Peyer's patch (tissue), 4 donors: Measurements from ENCODE around the gene RELT. TPM values are rescaled to one million over a fixed set of nuclear protein-coding genes. Genes with fewer than 3 reads are reported as not detected.

Source experiments
- DNase-seq, 3 donors: peaks; one replicate each; pipeline ENCODE4 v3.0.0-alpha.2; 2017 to 2019
- H3K27ac ChIP-seq, 4 donors: fragments of 200-600 bp; sonication (generic); one replicate each; pipeline ENCODE4 v1.5.1; 2016 to 2019
- H3K27me3 ChIP-seq, 2 donors: fragments of 200-600 bp; sonication (generic); one replicate each; pipeline ENCODE4 v1.5.1; 2019
- H3K36me3 ChIP-seq, 3 donors: fragments of 200-600 bp; sonication (generic); one replicate each; pipeline ENCODE4 v1.5.1; 2016 to 2019
- H3K4me1 ChIP-seq, 4 donors: fragments of 200-600 bp; sonication (generic); one replicate each; pipeline ENCODE4 v1.5.1; 2016 to 2019
- H3K4me3 ChIP-seq, 4 donors: fragments of 200-600 bp; sonication (generic); 1 replicate in 3 of 4; 2 replicates in 1 of 4; pipeline ENCODE4 v1.5.1; 2016 to 2019; ENCODE audit warnings: mild to moderate bottlenecking in 1 of 4
- H3K9me3 ChIP-seq, 4 donors: fragments of 200-600 bp; sonication (generic); one replicate each; pipeline ENCODE4 v1.5.1; 2016 to 2019; ENCODE audit warnings: mild to moderate bottlenecking in 1 of 4
- POLR2A ChIP-seq, 2 donors: fragments of 450-650 bp; IDR thresholded peaks; one replicate each; pipeline ENCODE4 v1.5.1; 2017; ENCODE audit warnings: antibody characterized with exemption in 2 of 2, mild to moderate bottlenecking in 2 of 2, moderate library complexity in 2 of 2
- total RNA-seq, 4 donors: library from RNA; depleted of rRNA; stranded (reverse); fragments of >200 nt; gene quantifications; one replicate each; pipeline ENCODE4 v1.1.0, GENCODE V29; 2016
- TF ChIP-seq, protein P1 (sequence below), 6 experiments: fragments of 450-650 bp in 4 of 6; fragments of 200-600 bp in 2 of 6; sonication (generic) in 1 of 6; IDR thresholded peaks; one replicate each; pipeline ENCODE4 v1.5.1; 2017 to 2019; ENCODE audit warnings: antibody characterized with exemption in 6 of 6, mild to moderate bottlenecking in 3 of 6, moderate library complexity in 1 of 6

The RELT gene
- total RNA-seq, 4 donors from 2014 or later: 1.2 to 19.0 (median 4.7) TPM

- no peaks in the 10 kb centered on the region for H3K27me3 ChIP-seq
- TF ChIP-seq, protein P1, sequence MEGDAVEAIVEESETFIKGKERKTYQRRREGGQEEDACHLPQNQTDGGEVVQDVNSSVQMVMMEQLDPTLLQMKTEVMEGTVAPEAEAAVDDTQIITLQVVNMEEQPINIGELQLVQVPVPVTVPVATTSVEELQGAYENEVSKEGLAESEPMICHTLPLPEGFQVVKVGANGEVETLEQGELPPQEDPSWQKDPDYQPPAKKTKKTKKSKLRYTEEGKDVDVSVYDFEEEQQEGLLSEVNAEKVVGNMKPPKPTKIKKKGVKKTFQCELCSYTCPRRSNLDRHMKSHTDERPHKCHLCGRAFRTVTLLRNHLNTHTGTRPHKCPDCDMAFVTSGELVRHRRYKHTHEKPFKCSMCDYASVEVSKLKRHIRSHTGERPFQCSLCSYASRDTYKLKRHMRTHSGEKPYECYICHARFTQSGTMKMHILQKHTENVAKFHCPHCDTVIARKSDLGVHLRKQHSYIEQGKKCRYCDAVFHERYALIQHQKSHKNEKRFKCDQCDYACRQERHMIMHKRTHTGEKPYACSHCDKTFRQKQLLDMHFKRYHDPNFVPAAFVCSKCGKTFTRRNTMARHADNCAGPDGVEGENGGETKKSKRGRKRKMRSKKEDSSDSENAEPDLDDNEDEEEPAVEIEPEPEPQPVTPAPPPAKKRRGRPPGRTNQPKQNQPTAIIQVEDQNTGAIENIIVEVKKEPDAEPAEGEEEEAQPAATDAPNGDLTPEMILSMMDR (IDR thresholded peaks at IDR 0.05): no peak
- TF ChIP-seq POLR2A (IDR thresholded peaks at IDR 0.05): no peak
- H3K36me3 ChIP-seq: peaks cover 0 to 41% (median 0%) of the 10 kb centered on the region in 3 donors
- no peak overlapping the region for H3K4me3 ChIP-seq
- H3K4me1 ChIP-seq: peaks cover 0 to 12% (median 5%) of the 10 kb centered on the region in 4 donors
- DNase-seq: no peak
- no peak overlapping the region for H3K27ac ChIP-seq
- H3K9me3 ChIP-seq: no peaks in the 10 kb centered on the region
Observed at GRCh38 chr11:73363147-73363546, 13.1 kb upstream of the RELT start.

DNA sequence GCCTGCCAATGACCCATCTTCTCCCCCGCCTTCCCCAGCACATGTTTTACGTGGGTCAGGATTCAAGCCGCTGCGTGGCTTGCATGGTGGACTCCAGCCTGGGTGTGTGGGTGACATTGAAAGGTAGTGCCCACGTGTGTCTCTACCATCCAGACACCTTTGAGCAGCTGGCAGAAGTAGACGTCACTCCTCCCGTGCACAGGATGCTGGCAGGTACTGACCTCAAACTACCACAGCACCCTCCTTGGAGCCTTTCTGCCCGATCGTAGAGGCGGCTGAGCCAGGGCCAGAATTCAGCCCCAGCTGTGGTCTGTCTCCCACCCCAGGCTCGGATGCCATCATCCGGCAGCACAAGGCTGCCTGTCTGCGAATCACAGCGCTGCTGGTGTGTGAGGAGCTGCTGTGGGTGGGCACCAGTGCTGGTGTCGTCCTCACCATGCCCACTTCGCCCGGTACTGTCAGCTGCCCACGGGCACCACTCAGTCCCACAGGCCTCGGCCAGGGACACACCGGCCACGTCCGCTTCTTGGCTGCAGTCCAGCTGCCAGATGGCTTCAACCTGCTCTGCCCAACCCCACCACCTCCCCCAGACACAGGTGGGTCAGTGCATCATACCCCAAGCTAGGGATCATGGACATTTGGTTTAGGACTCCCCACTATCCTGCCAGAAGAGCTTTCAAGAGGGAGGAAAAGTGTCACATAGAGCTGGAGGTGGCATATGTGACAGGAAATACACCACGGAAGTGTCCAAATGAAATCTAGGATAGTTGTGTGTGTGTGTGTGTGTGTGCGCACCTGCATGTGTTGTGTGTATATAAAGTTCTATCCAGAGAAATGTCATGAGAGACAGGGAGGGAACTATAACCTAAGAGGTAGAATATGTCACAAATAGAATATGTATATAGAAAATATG is 10.6 kb upstream of the RELT start:
- Histone ChIP-seq H3K9me3 (no peaks in the 10 kb centered on the region), H3K27me3 (no peaks in the 10 kb centered on the region), H3K4me1 (peaks cover 0 to 12% (median 5%) of the 10 kb centered on the region in 4 donors), H3K36me3 (peaks cover 0 to 30% (median 0%) of the 10 kb centered on the region in 3 donors), H3K27ac (peak overlapping the region in 2 of 4 donors; percentile 40 to 66), H3K4me3 (no peak overlapping the region)
- TF ChIP-seq POLR2A (IDR thresholded peaks at IDR 0.05): no peak
- TF ChIP-seq, protein P1 (IDR thresholded peaks at IDR 0.05): no peak
- no peak for DNase-seq

DNA sequence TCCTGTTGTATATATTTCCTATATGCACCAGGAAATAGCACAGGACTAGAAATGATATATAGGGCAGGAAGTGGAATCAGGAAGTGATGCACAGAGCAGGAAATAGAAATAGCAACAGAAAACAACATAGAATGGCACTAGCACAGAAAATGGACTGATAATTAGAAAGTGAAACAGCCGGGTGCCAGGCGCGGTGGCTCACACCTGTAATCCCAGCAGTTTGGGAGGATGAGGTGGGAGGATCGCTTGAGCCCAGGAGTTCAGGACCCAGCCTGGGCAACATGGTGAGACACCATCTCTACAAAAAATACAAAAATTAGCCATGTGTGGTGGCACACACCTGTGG is 10.0 kb upstream of the RELT start:
- no peak overlapping the region for H3K4me3 ChIP-seq
- peaks cover 0 to 12% (median 5%) of the 10 kb centered on the region in 4 donors for H3K4me1 ChIP-seq
- no peaks in the 10 kb centered on the region for H3K27me3 ChIP-seq
- no peak for DNase-seq
- peak overlapping the region in 2 of 4 donors; percentile 40 to 66 for H3K27ac ChIP-seq
- TF ChIP-seq POLR2A (IDR thresholded peaks at IDR 0.05): no peak
- TF ChIP-seq, protein P1 (IDR thresholded peaks at IDR 0.05): no peak
- H3K36me3 ChIP-seq: peaks cover 0 to 24% (median 0%) of the 10 kb centered on the region in 3 donors
- no peaks in the 10 kb centered on the region for H3K9me3 ChIP-seq

GRCh38 chr11:73366953-73367352 is 9.2 kb upstream of the RELT start:
- peaks cover 0 to 12% (median 5%) of the 10 kb centered on the region in 4 donors for H3K4me1 ChIP-seq
- no peak overlapping the region for H3K4me3 ChIP-seq
- H3K27ac ChIP-seq: peak overlapping the region in 1 of 4 donors; percentile 66
- no peaks in the 10 kb centered on the region for H3K9me3 ChIP-seq
- no peak for DNase-seq
- H3K36me3 ChIP-seq: peaks cover 0 to 23% (median 0%) of the 10 kb centered on the region in 3 donors
- H3K27me3 ChIP-seq: no peaks in the 10 kb centered on the region
- TF ChIP-seq, protein P1 (IDR thresholded peaks at IDR 0.05): no peak
- TF ChIP-seq POLR2A (IDR thresholded peaks at IDR 0.05): no peak

DNA sequence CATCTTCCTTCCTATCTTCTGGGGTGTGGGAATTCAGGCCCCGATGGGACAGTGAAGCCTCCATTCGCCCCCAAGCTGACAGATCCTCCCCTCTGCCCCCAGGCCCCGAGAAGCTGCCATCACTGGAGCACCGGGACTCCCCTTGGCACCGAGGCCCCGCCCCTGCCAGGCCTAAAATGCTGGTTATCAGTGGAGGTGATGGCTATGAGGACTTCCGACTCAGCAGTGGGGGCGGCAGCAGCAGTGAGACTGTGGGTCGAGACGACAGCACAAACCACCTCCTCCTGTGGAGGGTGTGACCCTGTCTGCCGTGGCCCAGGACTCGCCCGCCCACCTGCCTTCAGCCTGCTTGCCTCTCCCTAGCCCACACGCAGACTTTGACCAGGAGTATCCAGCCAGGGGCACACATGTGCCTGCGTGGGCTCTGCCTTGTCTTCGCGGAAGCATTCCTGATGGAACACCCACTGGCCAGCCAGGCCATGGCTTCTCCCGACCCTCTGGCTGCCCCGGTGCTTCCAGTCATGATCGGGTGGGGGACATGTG is 8.6 kb upstream of the RELT start:
- H3K27ac ChIP-seq: no peak overlapping the region
- peaks cover 0 to 12% (median 8%) of the 10 kb centered on the region in 4 donors for H3K4me1 ChIP-seq
- TF ChIP-seq, protein P1 (IDR thresholded peaks at IDR 0.05): no peak
- no peak for TF ChIP-seq POLR2A (IDR thresholded peaks at IDR 0.05)
- no peaks in the 10 kb centered on the region for H3K27me3 ChIP-seq
- H3K36me3 ChIP-seq: peaks cover 0 to 19% (median 0%) of the 10 kb centered on the region in 3 donors
- no peak overlapping the region for H3K4me3 ChIP-seq
- H3K9me3 ChIP-seq: no peaks in the 10 kb centered on the region
- DNase-seq: no peak
